HepG2 (cell line): ENCODE results near the gene PSMB11. TPM values are rescaled to one million over a fixed set of nuclear protein-coding genes. Genes with fewer than 3 reads are reported as not detected.

Experiments used
- ATM ChIP-seq: fragments of 450-650 bp; IDR thresholded peaks from 2 replicates; pipeline ENCODE4 v1.7.1; 2017; ENCODE audit warnings: mild to moderate bottlenecking, borderline replicate concordance
- DR1 ChIP-seq: sonication (generic); formaldehyde crosslinking; IDR thresholded peaks from 2 replicates; pipeline ENCODE4 v1.8.0; 2021; ENCODE audit warnings: mild to moderate bottlenecking, missing genetic modification reagents, inconsistent platforms
- EZH2 ChIP-seq: conservative IDR thresholded peaks from 2 replicates; pipeline ENCODE4 v1.6.1; 2012; ENCODE audit warnings: mild to moderate bottlenecking, low read depth, low read length, moderate library complexity
- FOXA1 ChIP-seq, 2 experiments: fragments of 450-650 bp in 1 of 2; sonication (generic) in 1 of 2; formaldehyde crosslinking in 1 of 2; IDR thresholded peaks; 2 replicates each; pipeline versions ENCODE4 v1.4.0 to v1.6.1; 2016 to 2020; ENCODE audit warnings: missing genetic modification reagents in 1 of 2
- GTF3A ChIP-seq: sonication (generic); formaldehyde crosslinking; conservative IDR thresholded peaks from 2 replicates; pipeline ENCODE4 v1.4.0; 2020; ENCODE audit warnings: mild to moderate bottlenecking, missing genetic modification reagents
- NFYC ChIP-seq: IDR thresholded peaks from 2 replicates; pipeline ENCODE4 v1.6.1; 2016; ENCODE audit warnings: missing genetic modification reagents, missing compliant biosample characterization
- NONO ChIP-seq, 2 experiments: fragments of 450-650 bp in 1 of 2; sonication (generic) in 1 of 2; formaldehyde crosslinking in 1 of 2; IDR thresholded peaks in 1 of 2; conservative IDR thresholded peaks in 1 of 2; 2 replicates each; pipeline versions ENCODE4 v1.6.1 to v1.8.0; 2017 to 2022; ENCODE audit warnings: mild to moderate bottlenecking in 1 of 2, missing genetic modification reagents in 1 of 2, moderate library complexity in 1 of 2
- NR2F1 ChIP-seq, 2 experiments: fragments of 450-650 bp in 1 of 2; formaldehyde crosslinking in 1 of 2; IDR thresholded peaks; 2 replicates each; pipeline versions ENCODE4 v1.5.0 to v1.6.1; 2016 to 2020; ENCODE audit warnings: mild to moderate bottlenecking in 1 of 2, missing compliant biosample characterization in 1 of 2, missing genetic modification reagents in 1 of 2, moderate library complexity in 1 of 2
- SP4 ChIP-seq: sonication (generic); formaldehyde crosslinking; IDR thresholded peaks from 2 replicates; pipeline ENCODE4 v1.8.1; 2023; ENCODE audit warnings: mild to moderate bottlenecking, missing genetic modification reagents
- TBL1XR1 ChIP-seq: fragments of 150-350 bp; IDR thresholded peaks from 2 replicates; pipeline ENCODE4 v1.6.1; 2014; ENCODE audit warnings: borderline replicate concordance, low read length; ENCODE audit not compliant: partially characterized antibody
- TMF1 ChIP-seq: sonication (generic); formaldehyde crosslinking; IDR thresholded peaks from 2 replicates; pipeline ENCODE4 v1.8.1; 2022; ENCODE audit warnings: low read depth, missing genetic modification reagents
- ZBTB38 ChIP-seq: sonication (generic); formaldehyde crosslinking; IDR thresholded peaks from 2 replicates; pipeline ENCODE4 v1.5.1; 2020; ENCODE audit warnings: mild to moderate bottlenecking, missing genetic modification reagents
- ZNF230 ChIP-seq: sonication (generic); formaldehyde crosslinking; IDR thresholded peaks from 2 replicates; pipeline ENCODE4 v1.4.0; 2020; ENCODE audit warnings: mild to moderate bottlenecking, missing genetic modification reagents
- ZNF3 ChIP-seq: IDR thresholded peaks from 2 replicates; pipeline ENCODE4 v1.7.0; 2017; ENCODE audit warnings: inconsistent platforms
- ZNF30 ChIP-seq: sonication (generic); formaldehyde crosslinking; IDR thresholded peaks from 2 replicates; pipeline ENCODE4 v1.5.0; 2020; ENCODE audit warnings: mild to moderate bottlenecking, missing genetic modification reagents
- ZNF564 ChIP-seq: sonication (generic); formaldehyde crosslinking; IDR thresholded peaks from 2 replicates; pipeline ENCODE4 v1.8.1; 2023; ENCODE audit warnings: mild to moderate bottlenecking, missing genetic modification reagents
- ZNF570 ChIP-seq: sonication (generic); formaldehyde crosslinking; IDR thresholded peaks from 2 replicates; pipeline ENCODE4 v1.4.0; 2020; ENCODE audit warnings: mild to moderate bottlenecking, missing genetic modification reagents, borderline replicate concordance
- ZNF598 ChIP-seq: sonication (generic); formaldehyde crosslinking; IDR thresholded peaks from 2 replicates; pipeline ENCODE4 v1.5.1; 2020; ENCODE audit warnings: mild to moderate bottlenecking, missing genetic modification reagents, borderline replicate concordance
- polyA plus RNA-seq, 8 experiments: library from polyadenylated mRNA; depleted of rRNA in 3 of 8; stranded (reverse) in 7 of 8; unstranded in 1 of 8; fragments of >200 nt; fragmentation: Illumina TruSeq in 4 of 8; extraction: Trizol in 4 of 8; gene quantifications; 2 replicates each; pipeline versions ENCODE4 v1.2.1 to v1.2.3, GENCODE V29; 2011 to 2016; ENCODE audit warnings: low read depth in 4 of 8, missing spikeins in 1 of 8, mixed read lengths in 1 of 8; ENCODE audit not compliant: insufficient read depth in 1 of 8
- total RNA-seq, 5 experiments: library from RNA; depleted of rRNA; stranded (reverse); fragments of >200 nt; fragmentation: Illumina TruSeq; extraction: Trizol; gene quantifications; 2 replicates each; pipeline ENCODE4 v1.2.3, GENCODE V29; 2016; ENCODE audit warnings: low read depth in 1 of 5
- TF ChIP-seq, protein P1 (sequence below): sonication (generic); formaldehyde crosslinking; IDR thresholded peaks from 2 replicates; pipeline ENCODE4 v1.4.0; 2020; ENCODE audit warnings: missing genetic modification reagents
- TF ChIP-seq, protein P2 (sequence below): sonication (generic); formaldehyde crosslinking; IDR thresholded peaks from 2 replicates; pipeline ENCODE4 v1.5.0; 2020; ENCODE audit warnings: missing genetic modification reagents
- TF ChIP-seq, protein P3 (sequence below): sonication (generic); formaldehyde crosslinking; IDR thresholded peaks from 2 replicates; pipeline ENCODE4 v1.8.1; 2023; ENCODE audit warnings: mild to moderate bottlenecking, missing genetic modification reagents
- TF ChIP-seq, protein P4 (sequence below): sonication (generic); formaldehyde crosslinking; IDR thresholded peaks from 2 replicates; pipeline ENCODE4 v1.9.0; 2021; ENCODE audit warnings: missing genetic modification reagents, borderline replicate concordance
- TF ChIP-seq, protein P5 (sequence below): sonication (generic); formaldehyde crosslinking; IDR thresholded peaks from 2 replicates; pipeline ENCODE4 v1.5.1; 2020; ENCODE audit warnings: missing genetic modification reagents, mild to moderate bottlenecking, borderline replicate concordance
- TF ChIP-seq, protein P6 (sequence below): sonication (generic); formaldehyde crosslinking; IDR thresholded peaks from 2 replicates; pipeline ENCODE4 v1.4.0; 2020; ENCODE audit warnings: mild to moderate bottlenecking, missing genetic modification reagents

PSMB11 gene
- total and polyA plus RNA-seq, 2 of the 13 experiments (the other 11 are each of a cell fraction or from before 2014, with no cell fraction given), result not detected

DNA sequence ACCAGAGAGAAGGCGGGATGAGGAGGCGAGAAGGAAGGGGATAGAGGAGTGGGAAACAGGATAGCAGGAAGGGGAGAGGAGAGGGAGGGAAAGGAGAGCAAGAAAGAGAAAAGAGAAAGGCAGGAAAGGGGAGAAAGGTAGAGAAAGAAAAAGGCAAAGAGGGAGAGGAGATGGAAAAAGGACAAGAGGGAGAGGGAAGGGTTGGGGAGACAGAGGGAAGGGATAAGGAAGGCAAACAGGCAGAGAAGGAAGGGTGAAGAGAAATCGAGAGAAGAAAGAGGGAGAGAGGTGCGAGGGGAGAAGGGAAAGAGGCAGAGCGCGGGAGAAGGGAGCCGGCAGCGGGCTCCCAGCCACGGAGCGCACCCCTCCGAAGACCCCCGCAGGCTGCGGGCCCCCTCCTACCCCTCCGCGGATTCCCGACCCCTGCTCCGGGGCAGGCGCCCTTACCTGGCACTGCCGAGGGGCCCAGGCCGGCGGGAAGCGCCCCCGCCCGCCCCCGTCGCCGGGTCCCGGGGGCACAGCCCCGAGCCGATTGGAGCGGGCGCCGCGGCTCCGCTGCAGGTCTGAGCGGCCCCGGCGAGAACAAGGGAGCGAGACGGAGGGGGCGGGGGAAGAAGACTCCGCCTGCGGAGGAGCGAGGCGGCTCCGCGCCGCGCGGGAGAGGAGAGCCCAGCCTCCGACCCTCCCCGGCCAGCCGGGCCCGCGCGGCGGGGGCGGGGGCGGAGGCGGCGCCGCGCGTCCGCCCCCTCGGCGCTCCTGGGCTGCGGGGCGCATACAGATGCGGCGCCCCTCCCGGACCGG, 15.1 kb downstream of the PSMB11 start, which contains the start of gene CDH24 (continued):
- peak; percentile 8; the same call in 1 of the 2 replicates for TF ChIP-seq SP4 (CRISPR knock-in tag)
- 0 out of 2 replicates have a peak, but pooled peaks have one; percentile 49 for TF ChIP-seq ZNF570 (CRISPR knock-in tag)
- TF ChIP-seq, protein P1, sequence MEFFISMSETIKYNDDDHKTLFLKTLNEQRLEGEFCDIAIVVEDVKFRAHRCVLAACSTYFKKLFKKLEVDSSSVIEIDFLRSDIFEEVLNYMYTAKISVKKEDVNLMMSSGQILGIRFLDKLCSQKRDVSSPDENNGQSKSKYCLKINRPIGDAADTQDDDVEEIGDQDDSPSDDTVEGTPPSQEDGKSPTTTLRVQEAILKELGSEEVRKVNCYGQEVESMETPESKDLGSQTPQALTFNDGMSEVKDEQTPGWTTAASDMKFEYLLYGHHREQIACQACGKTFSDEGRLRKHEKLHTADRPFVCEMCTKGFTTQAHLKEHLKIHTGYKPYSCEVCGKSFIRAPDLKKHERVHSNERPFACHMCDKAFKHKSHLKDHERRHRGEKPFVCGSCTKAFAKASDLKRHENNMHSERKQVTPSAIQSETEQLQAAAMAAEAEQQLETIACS (CRISPR knock-in tag), result 0 out of 2 replicates have a peak, but pooled peaks have one; percentile 17
- no peak for TF ChIP-seq ZBTB38 (CRISPR knock-in tag)
- TF ChIP-seq NONO (IDR thresholded peaks at IDR 0.05), result peak; percentile 94; the same call in 1 of the 2 replicates
- no peak for TF ChIP-seq NONO (CRISPR knock-in tag; conservative IDR thresholded peaks at IDR 0.05)
- TF ChIP-seq ZNF598 (CRISPR knock-in tag), result no peak
- peak; percentile 81; the same call in 1 of the 2 replicates for TF ChIP-seq ATM
- TF ChIP-seq EZH2, result peak; percentile 77
- no peak for TF ChIP-seq ZNF230 (CRISPR knock-in tag)
- TF ChIP-seq FOXA1 (IDR thresholded peaks at IDR 0.05), result peak; percentile 36; the same call in 1 of the 2 replicates
- TF ChIP-seq FOXA1 (CRISPR knock-in tag; IDR thresholded peaks at IDR 0.05), result no peak
- no peak for TF ChIP-seq ZNF3 (CRISPR knock-in tag)
- no peak; the same call in 1 of the 2 replicates for TF ChIP-seq DR1 (CRISPR knock-in tag)
- TF ChIP-seq TBL1XR1, result no peak
- TF ChIP-seq, protein P2, sequence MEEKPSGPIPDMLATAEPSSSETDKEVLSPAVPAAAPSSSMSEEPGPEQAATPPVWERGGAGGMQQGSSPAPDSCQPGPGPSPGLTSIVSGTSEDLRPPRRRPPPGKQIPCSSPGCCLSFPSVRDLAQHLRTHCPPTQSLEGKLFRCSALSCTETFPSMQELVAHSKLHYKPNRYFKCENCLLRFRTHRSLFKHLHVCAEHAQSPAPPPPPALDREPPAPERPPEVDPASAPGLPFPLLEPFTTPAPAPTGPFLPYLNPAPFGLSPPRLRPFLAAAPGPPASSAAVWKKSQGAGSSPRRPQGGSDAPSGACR (CRISPR knock-in tag), result no peak
- peak; percentile 19; the same call in 1 of the 2 replicates for TF ChIP-seq ZNF564
- no peak for TF ChIP-seq NR2F1 (CRISPR knock-in tag; IDR thresholded peaks at IDR 0.05)
- TF ChIP-seq, protein P3, sequence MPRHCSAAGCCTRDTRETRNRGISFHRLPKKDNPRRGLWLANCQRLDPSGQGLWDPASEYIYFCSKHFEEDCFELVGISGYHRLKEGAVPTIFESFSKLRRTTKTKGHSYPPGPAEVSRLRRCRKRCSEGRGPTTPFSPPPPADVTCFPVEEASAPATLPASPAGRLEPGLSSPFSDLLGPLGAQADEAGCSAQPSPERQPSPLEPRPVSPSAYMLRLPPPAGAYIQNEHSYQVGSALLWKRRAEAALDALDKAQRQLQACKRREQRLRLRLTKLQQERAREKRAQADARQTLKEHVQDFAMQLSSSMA (CRISPR knock-in tag), result no peak
- TF ChIP-seq, protein P4, sequence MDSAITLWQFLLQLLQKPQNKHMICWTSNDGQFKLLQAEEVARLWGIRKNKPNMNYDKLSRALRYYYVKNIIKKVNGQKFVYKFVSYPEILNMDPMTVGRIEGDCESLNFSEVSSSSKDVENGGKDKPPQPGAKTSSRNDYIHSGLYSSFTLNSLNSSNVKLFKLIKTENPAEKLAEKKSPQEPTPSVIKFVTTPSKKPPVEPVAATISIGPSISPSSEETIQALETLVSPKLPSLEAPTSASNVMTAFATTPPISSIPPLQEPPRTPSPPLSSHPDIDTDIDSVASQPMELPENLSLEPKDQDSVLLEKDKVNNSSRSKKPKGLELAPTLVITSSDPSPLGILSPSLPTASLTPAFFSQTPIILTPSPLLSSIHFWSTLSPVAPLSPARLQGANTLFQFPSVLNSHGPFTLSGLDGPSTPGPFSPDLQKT, result no peak
- TF ChIP-seq, protein P5, sequence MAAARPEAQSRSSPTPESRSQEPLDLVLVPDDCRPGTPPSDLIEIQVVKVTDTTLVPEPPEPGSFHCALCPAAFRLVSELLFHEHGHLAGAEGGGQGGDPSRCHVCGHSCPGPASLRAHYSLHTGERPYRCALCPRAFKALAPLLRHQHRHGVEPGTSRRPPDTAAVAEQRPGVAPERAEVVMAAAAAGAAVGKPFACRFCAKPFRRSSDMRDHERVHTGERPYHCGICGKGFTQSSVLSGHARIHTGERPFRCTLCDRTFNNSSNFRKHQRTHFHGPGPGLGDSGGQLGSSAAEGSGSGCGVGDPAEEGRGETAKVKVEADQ (CRISPR knock-in tag), result no peak; the same call in 1 of the 2 replicates
- TF ChIP-seq NFYC (CRISPR knock-in tag), result no peak
- TF ChIP-seq, protein P6, sequence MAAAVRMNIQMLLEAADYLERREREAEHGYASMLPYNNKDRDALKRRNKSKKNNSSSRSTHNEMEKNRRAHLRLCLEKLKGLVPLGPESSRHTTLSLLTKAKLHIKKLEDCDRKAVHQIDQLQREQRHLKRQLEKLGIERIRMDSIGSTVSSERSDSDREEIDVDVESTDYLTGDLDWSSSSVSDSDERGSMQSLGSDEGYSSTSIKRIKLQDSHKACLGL (CRISPR knock-in tag), result no peak
- TF ChIP-seq GTF3A (CRISPR knock-in tag), result no peak
- TF ChIP-seq ZNF30 (CRISPR knock-in tag), result no peak
- no peak for TF ChIP-seq TMF1
